B cell (primary cell): ENCODE data around the gene ZNF302. TPM values are rescaled to one million over a fixed set of nuclear protein-coding genes. Genes with fewer than 3 reads are reported as not detected.
"Not testable (repeated sequence)": the region's sequence is repeated elsewhere in the genome, so short reads cannot be mapped to it uniquely, and the experiment has no call there.

ENCODE experiments used
- ATAC-seq: fragments of 200-7000 bp; cut with Tn5 transposase; one replicate; pipeline ENCODE4 v1.10.0; 2021; ENCODE audit warnings: low read depth, mild to moderate bottlenecking, moderate number of reproducible peaks, moderate library complexity
- CTCF ChIA-PET: fragments of 350-600 bp; sonication (Branson Sonifier 250); formaldehyde crosslinking; loops from one replicate; lab custom pipeline; 2021; ENCODE audit warnings: antibody characterized with exemption, inconsistent platforms; lab: Charles Lee
- POLR2A ChIA-PET: fragments of 350-600 bp; sonication (Branson Sonifier 250); formaldehyde crosslinking; loops from one replicate; lab custom pipeline; 2021; ENCODE audit warnings: antibody characterized with exemption; lab: Charles Lee
- DNase-seq: peaks from one replicate; pipeline ENCODE4 v3.0.0; 2013
- H2AFZ ChIP-seq: 2 replicates; pipeline ENCODE4 v1.6.1; 2012; ENCODE audit warnings: mild to moderate bottlenecking, low read depth, low read length; ENCODE audit not compliant: insufficient read depth, poor library complexity, severe bottlenecking
- H3K27ac ChIP-seq, 2 donors: 1 replicate in 1 of 2; 2 replicates in 1 of 2; pipeline ENCODE4 v1.5.1; 2012 to 2013; ENCODE audit warnings: low read length in 2 of 2, mild to moderate bottlenecking in 2 of 2, moderate library complexity in 1 of 2
- H3K27me3 ChIP-seq, 4 experiments: fragments of 200-600 bp in 1 of 4; sonication (generic) in 1 of 4; replicated peaks in 1 of 4; 1 replicate in 2 of 4; 2 replicates in 2 of 4; pipeline versions ENCODE4 v1.6.1 to v1.7.0; 2013 to 2016; ENCODE audit warnings: low read length in 3 of 4, mild to moderate bottlenecking in 2 of 4, mixed read lengths in 1 of 4, moderate library complexity in 1 of 4; ENCODE audit not compliant: insufficient read depth in 4 of 4, control insufficient read depth in 3 of 4; ENCODE audit errors: control extremely low read depth in 1 of 4
- H3K36me3 ChIP-seq, 2 experiments: replicated peaks in 1 of 2; 1 replicate in 1 of 2; 2 replicates in 1 of 2; pipeline versions ENCODE4 v1.6.1 to v1.7.1; 2013; ENCODE audit warnings: low read length in 1 of 2; ENCODE audit not compliant: insufficient read depth in 2 of 2, control insufficient read depth in 1 of 2; ENCODE audit errors: control extremely low read depth in 1 of 2, extremely low read depth in 1 of 2
- H3K4me1 ChIP-seq, 2 donors: fragments of 200-600 bp in 1 of 2; sonication (generic) in 1 of 2; 1 replicate in 1 of 2; 2 replicates in 1 of 2; pipeline versions ENCODE4 v1.5.1 to v1.6.1; 2013 to 2017; ENCODE audit warnings: low read length in 2 of 2; ENCODE audit not compliant: control insufficient read depth in 2 of 2, insufficient read depth in 2 of 2
- H3K4me2 ChIP-seq: replicated peaks from 2 replicates; pipeline ENCODE3; 2012; ENCODE audit warnings: mild to moderate bottlenecking, low read depth, low read length; ENCODE audit not compliant: poor library complexity, severe bottlenecking
- H3K4me3 ChIP-seq, 5 experiments: fragments of 200-600 bp in 1 of 5; sonication (generic) in 1 of 5; 1 replicate in 3 of 5; 2 replicates in 2 of 5; pipeline versions ENCODE4 v1.5.1 to v1.7.0; 2011 to 2016; ENCODE audit warnings: low read length in 4 of 5, mild to moderate bottlenecking in 4 of 5, low read depth in 2 of 5, control low read depth in 1 of 5, moderate library complexity in 1 of 5; ENCODE audit not compliant: insufficient read depth in 1 of 5; ENCODE audit errors: control extremely low read depth in 1 of 5, extremely low read depth in 1 of 5
- H3K79me2 ChIP-seq: fragments of 200-600 bp; sonication (generic); one replicate; pipeline ENCODE4 v1.6.0; 2016; ENCODE audit warnings: low read length; ENCODE audit not compliant: control insufficient read depth, insufficient read depth
- H3K9ac ChIP-seq: fragments of 200-600 bp; sonication (generic); 2 replicates; pipeline ENCODE4 v1.6.1; 2017; ENCODE audit warnings: mild to moderate bottlenecking, low read length, moderate library complexity
- H3K9me3 ChIP-seq, 3 donors: one replicate each; pipeline versions ENCODE4 v1.6.1 to v1.7.1; 2013; ENCODE audit warnings: low read length in 2 of 3; ENCODE audit not compliant: control insufficient read depth in 2 of 3, insufficient read depth in 1 of 3; ENCODE audit errors: control extremely low read depth in 1 of 3
- H4K20me1 ChIP-seq: 2 replicates; pipeline ENCODE4 v1.6.0; 2012; ENCODE audit warnings: mild to moderate bottlenecking, low read length; ENCODE audit not compliant: insufficient read depth, control insufficient read depth, poor library complexity, severe bottlenecking
- H3K27ac Mint-ChIP-seq: one replicate; pipeline ENCODE4 v1.8.0; 2021; ENCODE audit warnings: mixed read lengths
- H3K27me3 Mint-ChIP-seq: one replicate; pipeline ENCODE4 v1.8.0; 2021; ENCODE audit warnings: mixed read lengths
- H3K4me1 Mint-ChIP-seq: one replicate; pipeline ENCODE4 v1.8.0; 2021; ENCODE audit warnings: mixed read lengths
- H3K4me3 Mint-ChIP-seq: one replicate; pipeline ENCODE4 v1.8.0; 2021; ENCODE audit warnings: mixed read lengths
- H3K9me3 Mint-ChIP-seq: one replicate; pipeline ENCODE4 v1.8.0; 2022; ENCODE audit warnings: mixed read lengths; ENCODE audit not compliant: insufficient read depth
- CTCF ChIP-seq: fragments of 200-600 bp; IDR thresholded peaks from one replicate; pipeline ENCODE4 v1.8.0; 2022; ENCODE audit warnings: antibody characterized with exemption, mild to moderate bottlenecking
- EZH2 ChIP-seq: IDR thresholded peaks from 2 replicates; pipeline ENCODE4 v1.6.1; 2012; ENCODE audit warnings: borderline replicate concordance, low read depth, mild to moderate bottlenecking, moderate library complexity, low read length; ENCODE audit not compliant: insufficient read depth, poor library complexity, severe bottlenecking
- WGBS: methylation state at CpG from one replicate; pipeline ENCODE4 v1.1.5; 2013; ENCODE audit warnings: missing lambda C conversion rate; ENCODE audit not compliant: insufficient coverage; 5-methylcytosine and 5-hydroxymethylcytosine counted together
- intact Hi-C: fragments of 100-400 bp; cut with micrococcal nuclease; formaldehyde crosslinking; loops from one replicate; pipeline ENCODE4 v1.10.0; 2022
- polyA plus RNA-seq: library from polyadenylated mRNA; depleted of rRNA; stranded (reverse); fragments of >200 nt; gene quantifications from 2 replicates; pipeline ENCODE4 v1.2.3, GENCODE V29; 2012
- total RNA-seq, 2 donors: library from RNA; stranded (reverse); fragments of 120-200 nt in 1 of 2; gene quantifications; 1 replicate in 1 of 2; 2 replicates in 1 of 2; pipeline versions ENCODE4 v1.2.3 to v1.2.4, GENCODE V29; 2013 to 2022

Gene ZNF302
- total and polyA plus RNA-seq, 2 donors (not counting 1 experiment from before 2014, with no cell fraction given): 20.4 to 48.4 TPM

- TF ChIP-seq EZH2 (no peak), CTCF (no peak)
- H3K4me3 ChIP-seq: no peak overlapping the region
- no peaks in the 10 kb centered on the region for H4K20me1 ChIP-seq
- intact Hi-C loops: no loop called here
- H3K4me3 Mint-ChIP-seq: no peak overlapping the region
- no peaks in the 10 kb centered on the region for H3K36me3 ChIP-seq
- H3K4me1 ChIP-seq: peaks cover 0 to 5% of the 10 kb centered on the region in 2 donors
- no peak overlapping the region for H3K9ac ChIP-seq
- ATAC-seq (no peak), DNase-seq (no peak)
- CTCF ChIA-PET: no interaction called here
- 93% methylated on average over 3 of the region's 3 CpGs for WGBS
- no peak overlapping the region for H3K4me2 ChIP-seq
- POLR2A ChIA-PET: no interaction called here
- H3K27ac Mint-ChIP-seq: no peak overlapping the region
- H3K4me1 Mint-ChIP-seq: peaks cover 9% of the 10 kb centered on the region
- no peak overlapping the region for H3K27ac ChIP-seq
- H3K27me3 ChIP-seq: no peaks in the 10 kb centered on the region
- no peak overlapping the region for H2AFZ ChIP-seq
- H3K9me3 Mint-ChIP-seq: no peaks in the 10 kb centered on the region
- no peaks in the 10 kb centered on the region for H3K27me3 Mint-ChIP-seq
- H3K9me3 ChIP-seq: no peaks in the 10 kb centered on the region
- no peaks in the 10 kb centered on the region for H3K79me2 ChIP-seq
These were observed 13.3 kb upstream of the ZNF302 start for GRCh38 chr19:34664168-34664567.

DNA sequence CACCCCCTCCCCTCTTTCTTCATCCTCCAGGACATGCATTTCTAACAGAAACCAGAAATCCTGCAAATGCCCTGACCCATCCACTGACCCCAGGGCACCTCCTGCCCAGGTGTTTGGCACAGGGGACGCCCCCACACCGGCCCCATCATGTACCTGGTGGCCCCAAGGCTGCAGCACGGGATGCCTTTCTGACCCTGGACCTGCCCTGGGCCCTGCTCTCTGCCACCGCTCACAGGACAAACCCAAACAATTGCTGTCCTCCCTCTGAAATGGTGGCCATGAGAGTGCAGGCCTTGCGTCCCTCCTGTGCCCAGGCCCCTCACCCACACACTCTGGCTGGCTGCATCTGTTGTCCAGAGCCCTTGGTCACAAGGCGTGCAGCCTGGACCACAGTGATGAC, 12.6 kb upstream of the ZNF302 start:
- CTCF ChIA-PET: no interaction called here
- no peak overlapping the region for H3K27ac ChIP-seq
- Mint-ChIP-seq H3K4me1 (peaks cover 9% of the 10 kb centered on the region), H3K27ac (no peak overlapping the region), H3K9me3 (no peaks in the 10 kb centered on the region), H3K27me3 (no peaks in the 10 kb centered on the region), H3K4me3 (no peak overlapping the region)
- H3K4me2 ChIP-seq: no peak overlapping the region
- TF ChIP-seq CTCF (no peak), EZH2 (no peak)
- ATAC-seq: no peak
- no peak overlapping the region for H3K9ac ChIP-seq
- POLR2A ChIA-PET: no interaction called here
- H3K4me1 ChIP-seq: peaks cover 0 to 5% of the 10 kb centered on the region in 2 donors
- H3K36me3 ChIP-seq: no peaks in the 10 kb centered on the region
- H2AFZ ChIP-seq: no peak overlapping the region
- no peaks in the 10 kb centered on the region for H3K79me2 ChIP-seq
- H3K4me3 ChIP-seq: no peak overlapping the region
- H3K27me3 ChIP-seq: no peaks in the 10 kb centered on the region
- intact Hi-C loops: no loop called here
- WGBS: 84% methylated on average over 6 of the region's 6 CpGs
- H3K9me3 ChIP-seq: no peaks in the 10 kb centered on the region
- DNase-seq: no peak
- no peaks in the 10 kb centered on the region for H4K20me1 ChIP-seq

GRCh38 chr19:34665275-34665674, 12.2 kb upstream of the ZNF302 start:
- H3K9ac ChIP-seq, H3K9me3 ChIP-seq, H4K20me1 ChIP-seq, intact Hi-C loops, POLR2A ChIA-PET, H3K4me1 Mint-ChIP-seq, H3K4me1 ChIP-seq, H2AFZ ChIP-seq, H3K4me3 Mint-ChIP-seq, ATAC-seq, H3K36me3 ChIP-seq, H3K4me3 ChIP-seq, H3K9me3 Mint-ChIP-seq, H3K4me2 ChIP-seq, CTCF ChIA-PET, H3K79me2 ChIP-seq, DNase-seq, H3K27me3 ChIP-seq, H3K27ac Mint-ChIP-seq, H3K27ac ChIP-seq, H3K27me3 Mint-ChIP-seq: not testable (repeated sequence)
- WGBS: 100% methylated on average over 3 of the region's 4 CpGs
